ENCODE results near the gene GSTA3.
A peak's percentile ranks its signal among the peaks of the same experiment; 100 is the strongest.

GSTA3 gene

DNA sequence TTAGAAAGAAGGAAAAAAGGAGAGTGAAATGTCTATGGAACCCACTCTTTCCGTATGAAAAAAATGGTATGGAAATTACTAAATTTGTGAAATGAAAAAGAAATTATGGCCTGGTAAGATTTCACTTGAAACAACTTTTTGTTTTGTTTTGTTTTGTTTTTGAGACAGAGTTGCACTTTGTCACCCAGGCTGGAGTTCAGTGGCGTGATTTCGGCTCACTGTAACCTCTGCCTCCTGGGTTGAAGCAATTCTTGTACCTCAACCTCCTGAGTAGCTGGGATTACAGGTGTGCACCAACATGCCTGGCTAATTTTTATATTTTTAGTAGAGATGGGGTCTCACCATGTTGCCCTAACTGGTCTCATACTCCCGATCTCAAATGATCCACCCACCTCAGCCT is 51.1 kb downstream of the GSTA3 start:
- DNase-seq = no peak

DNA sequence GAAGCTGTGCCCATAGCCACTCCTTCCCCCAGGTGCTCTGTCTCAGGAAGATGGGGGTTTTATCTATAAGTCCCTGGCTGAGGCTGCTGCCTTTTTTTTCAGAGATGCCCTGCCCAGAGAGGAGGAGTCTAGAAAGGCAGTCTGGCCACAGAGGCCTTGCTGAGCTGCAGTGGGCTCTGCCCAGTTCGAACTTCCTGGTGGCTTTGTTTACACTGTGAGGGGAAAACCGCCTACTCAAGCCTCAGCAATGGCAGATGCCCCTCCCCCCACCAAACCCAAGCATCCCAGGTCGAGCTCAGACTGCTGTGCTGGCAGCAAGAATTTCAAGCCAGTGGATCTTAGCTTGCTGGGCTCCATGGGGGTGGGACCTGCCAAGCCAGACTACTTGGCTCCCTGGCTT is 53.4 kb downstream of the GSTA3 start:
- peak; percentile 81 for DNase-seq

GRCh38 chr6:52849137-52849536 is 60.4 kb downstream of the GSTA3 start:
- no peak for DNase-seq
